ENCODE results near the gene AGAP2.
"Not testable (repeated sequence)": the region's sequence is repeated elsewhere in the genome, so short reads cannot be mapped to it uniquely, and the experiment has no call there.

Gene AGAP2

DNA sequence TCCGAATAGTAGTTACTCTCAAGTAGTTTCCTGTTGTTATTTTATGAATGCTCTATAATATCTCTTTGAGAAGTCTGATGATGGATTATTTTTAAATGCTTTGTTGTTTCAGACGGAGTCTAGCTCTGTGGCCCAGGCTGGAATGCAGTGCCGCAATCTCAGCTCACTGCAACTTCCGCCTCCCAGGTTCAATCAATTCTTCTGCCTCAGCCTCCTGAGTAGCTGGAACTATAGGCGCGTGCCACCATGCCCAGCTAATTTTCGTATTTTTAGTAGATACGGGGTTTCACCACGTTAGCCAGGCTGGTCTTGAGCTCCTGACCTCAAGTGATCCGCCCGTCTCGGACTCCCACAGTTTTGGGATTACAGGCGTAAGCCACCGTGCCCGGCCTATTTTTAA lies 46.0 kb downstream of the AGAP2 start:
- DNase-seq, result no peak

DNA sequence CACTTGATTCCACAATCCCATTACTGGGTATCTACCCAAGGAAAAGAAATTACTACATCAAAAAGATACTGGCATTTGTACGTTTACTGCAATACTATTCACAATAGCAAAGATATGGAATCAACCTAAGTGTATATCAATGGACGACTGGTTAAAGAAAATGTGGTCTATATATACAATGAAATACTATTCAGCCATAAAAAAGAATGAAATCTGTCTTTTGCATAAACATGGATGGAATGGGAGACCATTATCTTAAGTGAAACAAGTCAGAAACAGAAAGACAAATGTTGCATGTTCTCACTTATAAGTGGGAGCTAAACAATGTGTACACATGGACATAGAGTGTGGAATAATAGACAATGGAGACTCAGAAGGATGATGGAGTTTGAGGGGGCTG lies 49.6 kb downstream of the AGAP2 start:
- DNase-seq, result no peak

DNA sequence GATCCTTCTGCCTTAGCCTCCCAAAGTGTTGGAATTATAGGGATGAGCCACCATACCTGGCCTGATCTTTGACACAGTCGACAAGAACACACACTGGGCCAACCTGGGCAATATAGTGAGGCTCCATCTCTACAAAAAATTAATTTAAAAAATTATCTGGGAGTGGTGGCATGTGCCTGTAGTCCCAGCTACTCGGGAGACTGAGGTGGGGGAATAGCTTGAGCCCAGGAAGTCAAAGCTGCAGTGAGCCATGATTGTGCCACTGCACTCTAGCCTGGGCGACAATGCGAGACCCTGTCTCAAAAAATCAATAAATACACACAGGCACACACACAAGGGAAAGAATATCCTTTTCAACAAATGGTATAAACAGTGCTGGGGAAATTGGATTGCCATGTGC lies 50.7 kb downstream of the AGAP2 start:
- DNase-seq, result no peak

DNA sequence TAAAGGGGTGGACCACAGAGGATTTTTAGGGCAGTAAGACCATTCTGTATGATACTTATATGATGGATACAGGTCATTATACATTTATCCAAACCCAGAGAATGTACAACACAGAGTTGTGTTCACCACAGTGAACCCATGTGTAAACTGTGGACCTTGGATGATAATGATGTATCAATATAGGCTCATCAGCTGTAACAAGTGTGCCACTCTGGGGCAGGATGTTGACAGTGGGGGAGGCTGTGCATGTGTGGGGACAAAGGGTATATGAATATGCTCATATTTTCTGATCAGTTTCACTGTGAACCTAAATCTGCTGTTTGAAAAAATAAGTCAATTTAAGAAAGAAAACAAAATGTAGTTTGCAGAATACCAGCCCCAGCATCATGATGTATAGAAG lies 58.8 kb downstream of the AGAP2 start:
- DNase-seq, result no peak

DNA sequence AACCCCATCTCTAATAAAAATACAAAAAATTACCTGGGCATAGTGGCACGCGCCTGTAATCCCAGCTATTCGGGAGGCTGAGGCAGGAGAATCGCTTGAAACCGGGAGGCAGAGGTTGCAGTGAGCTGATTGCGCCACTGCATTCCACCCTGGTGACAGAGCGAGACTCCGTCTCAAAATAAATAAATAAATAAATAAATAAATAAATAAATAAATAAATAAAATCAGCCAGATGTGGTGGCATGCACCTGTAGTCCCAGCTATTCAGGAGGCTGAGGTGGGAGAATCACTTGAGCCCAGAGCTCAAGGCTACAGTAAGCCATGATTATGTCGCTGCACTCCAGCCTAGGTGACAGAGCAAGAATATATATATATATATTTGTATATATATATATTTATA lies 60.6 kb downstream of the AGAP2 start:
- DNase-seq, result not testable (repeated sequence)

DNA sequence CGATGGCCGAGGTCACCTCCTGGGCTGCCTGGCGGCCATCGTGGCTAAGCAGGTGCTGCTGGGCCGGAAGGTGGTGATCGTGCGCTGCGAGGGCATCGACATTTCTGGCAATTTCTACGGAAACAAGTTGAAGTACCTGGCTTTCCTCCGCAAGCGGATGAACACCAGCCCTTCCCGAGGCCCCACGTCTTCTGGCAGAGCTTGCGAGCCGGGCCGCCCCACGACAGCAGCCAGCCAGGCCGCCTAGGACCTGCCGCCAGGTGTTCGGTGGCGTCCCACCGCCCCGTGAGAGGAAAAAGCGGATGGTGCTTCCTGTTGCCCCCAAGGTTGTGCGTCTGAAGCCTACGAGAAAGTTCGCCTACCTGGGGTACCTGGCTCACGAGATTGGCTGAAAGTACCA lies 63.9 kb downstream of the AGAP2 start:
- DNase-seq, result no peak

Measured in femur (tissue), 1 donor.